ENCODE measurements around the gene RNFT2. TPM values are rescaled to one million over a fixed set of nuclear protein-coding genes. Genes with fewer than 3 reads are reported as not detected.
"Not testable (repeated sequence)": the region's sequence is repeated elsewhere in the genome, so short reads cannot be mapped to it uniquely, and the experiment has no call there.

RNFT2 gene
- total RNA-seq, 2 experiments from 2014 or later, result 15.7 to 16.2 TPM

- CTCF ChIA-PET, POLR2A ChIA-PET: not testable (repeated sequence)
These were observed 76.7 kb downstream of the RNFT2 start for GRCh38 chr12:116814766-116815165.

GRCh38 chr12:116818341-116818856 is 80.3 kb downstream of the RNFT2 start:
- ChIA-PET POLR2A (interaction anchor here (0.7 kb wide), 1 partner anchor 1539 kb away, joined by 6 read pairs; no protein-coding TSS in a partner anchor), CTCF (interaction anchor here (0.8 to 1.2 kb wide), 2 partner anchors 26 to 62 kb away, joined by 3 read pairs; no protein-coding TSS in a partner anchor)

- ChIA-PET CTCF (interaction anchor here (0.8 to 1.2 kb wide), 2 partner anchors 26 to 61 kb away, joined by 3 read pairs; no protein-coding TSS in a partner anchor), POLR2A (no interaction called here)
These were observed 81.1 kb downstream of the RNFT2 start for GRCh38 chr12:116818948-116819832.

GRCh38 chr12:116820064-116820656 is 82.0 kb downstream of the RNFT2 start:
- POLR2A ChIA-PET, result no interaction called here
- CTCF ChIA-PET, result no interaction called here

- CTCF ChIA-PET, result no interaction called here
- POLR2A ChIA-PET, result no interaction called here
These were observed 83.2 kb downstream of the RNFT2 start for GRCh38 chr12:116821291-116821690.

GRCh38 chr12:116827432-116827831 is 89.3 kb downstream of the RNFT2 start:
- ChIA-PET POLR2A (no interaction called here), CTCF (no interaction called here)

GRCh38 chr12:116832353-116832752 is 94.2 kb downstream of the RNFT2 start:
- ChIA-PET CTCF (no interaction called here), POLR2A (no interaction called here)

GRCh38 chr12:116833474-116833873 is 95.4 kb downstream of the RNFT2 start:
- CTCF ChIA-PET, result no interaction called here
- POLR2A ChIA-PET, result no interaction called here

GRCh38 chr12:116835484-116835883 is 97.4 kb downstream of the RNFT2 start:
- ChIA-PET POLR2A (no interaction called here), CTCF (no interaction called here)

GRCh38 chr12:116837097-116837496 is 99.0 kb downstream of the RNFT2 start:
- POLR2A ChIA-PET, result no interaction called here
- CTCF ChIA-PET, result no interaction called here

- ChIA-PET CTCF (no interaction called here), POLR2A (no interaction called here)
These were observed 100.2 kb downstream of the RNFT2 start for GRCh38 chr12:116838365-116838764.

- ChIA-PET POLR2A (no interaction called here), CTCF (no interaction called here)
These were observed 101.2 kb downstream of the RNFT2 start for GRCh38 chr12:116839287-116839830.

- POLR2A ChIA-PET, result no interaction called here
- CTCF ChIA-PET, result interaction anchor here (0.7 kb wide), 1 partner anchor 55 kb away, joined by 3 read pairs; no protein-coding TSS in a partner anchor
These were observed 105.0 kb downstream of the RNFT2 start for GRCh38 chr12:116843085-116843484.

- CTCF ChIA-PET, result no interaction called here
- POLR2A ChIA-PET, result no interaction called here
These were observed 111.1 kb downstream of the RNFT2 start for GRCh38 chr12:116849216-116849615.

GRCh38 chr12:116852303-116852702 is 114.2 kb downstream of the RNFT2 start:
- ChIA-PET CTCF (no interaction called here), POLR2A (no interaction called here)

GRCh38 chr12:116853507-116853906 is 115.4 kb downstream of the RNFT2 start:
- POLR2A ChIA-PET, result no interaction called here
- CTCF ChIA-PET, result no interaction called here

- POLR2A ChIA-PET, result no interaction called here
- CTCF ChIA-PET, result no interaction called here
These were observed 117.8 kb downstream of the RNFT2 start for GRCh38 chr12:116855744-116856470.

GRCh38 chr12:116856729-116857128 is 118.6 kb downstream of the RNFT2 start:
- ChIA-PET POLR2A (interaction anchor here (0.6 kb wide), 1 partner anchor 983 kb away, joined by 3 read pairs; no protein-coding TSS in a partner anchor), CTCF (no interaction called here)

GRCh38 chr12:116859079-116859478 is 121.0 kb downstream of the RNFT2 start:
- CTCF ChIA-PET, result interaction anchor here (0.6 kb wide), 1 partner anchor 58 kb away, joined by 4 read pairs; no protein-coding TSS in a partner anchor
- POLR2A ChIA-PET, result no interaction called here

GRCh38 chr12:116860263-116860662 is 122.1 kb downstream of the RNFT2 start:
- ChIA-PET POLR2A (no interaction called here), CTCF (no interaction called here)
